SIG-M5 treated with dmso at 0.1 percent for 504 hours (cell line): ENCODE results near the gene SMOC2.

Experiments used
- DNase-seq: peaks from one replicate; lab custom pipeline; 2025; ENCODE audit not compliant: unreplicated experiment; lab: John Stamatoyannopoulos, UW

The SMOC2 gene

GRCh38 chr6:168440520-168441433 is at the start of gene SMOC2:
Gene SMOC2, plus strand, starts transcription at chr6:168441184. Its CDS starts 187 bp downstream, at chr6:168441371.
- DNase-seq = no peak

DNA sequence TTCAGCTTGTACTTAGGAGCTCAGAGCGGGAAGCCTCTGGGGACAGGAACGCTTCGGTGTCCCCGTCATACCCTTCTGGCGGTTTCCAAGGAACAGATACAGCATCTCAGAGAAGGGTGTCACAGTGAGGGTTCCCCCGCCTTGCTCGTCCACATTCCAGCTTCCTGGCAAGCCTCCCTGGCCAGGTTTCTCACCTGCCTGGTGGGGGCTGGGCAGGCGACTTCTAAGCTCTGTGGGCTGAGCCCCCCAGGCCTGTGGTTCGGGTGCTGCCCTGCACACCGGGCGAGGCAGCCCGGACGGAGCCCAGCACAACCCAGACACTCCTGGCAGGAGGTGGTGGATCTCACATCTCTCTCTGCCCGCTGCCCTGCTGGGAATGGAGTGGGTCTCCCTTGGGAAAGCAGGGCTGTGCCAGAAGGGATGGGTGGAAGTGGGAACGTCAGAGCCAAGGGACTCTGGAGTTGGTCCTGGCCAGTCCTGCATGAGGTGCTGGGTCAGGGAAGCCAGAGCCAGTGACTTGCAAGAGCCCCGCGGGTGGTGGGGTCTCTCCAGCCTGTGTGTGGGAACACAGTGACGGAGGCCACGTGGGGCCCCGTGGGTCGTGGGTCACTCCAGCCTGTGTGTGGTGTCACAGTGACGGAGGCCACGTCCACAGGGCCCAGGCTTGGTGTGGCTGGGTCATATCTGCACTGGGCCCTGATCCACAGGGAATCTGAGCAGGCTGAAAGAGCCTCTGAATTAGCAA is 47.7 kb upstream of the SMOC2 start:
- no peak for DNase-seq

- no peak for DNase-seq
These were observed 46.4 kb upstream of the SMOC2 start for GRCh38 chr6:168394606-168395005.

DNA sequence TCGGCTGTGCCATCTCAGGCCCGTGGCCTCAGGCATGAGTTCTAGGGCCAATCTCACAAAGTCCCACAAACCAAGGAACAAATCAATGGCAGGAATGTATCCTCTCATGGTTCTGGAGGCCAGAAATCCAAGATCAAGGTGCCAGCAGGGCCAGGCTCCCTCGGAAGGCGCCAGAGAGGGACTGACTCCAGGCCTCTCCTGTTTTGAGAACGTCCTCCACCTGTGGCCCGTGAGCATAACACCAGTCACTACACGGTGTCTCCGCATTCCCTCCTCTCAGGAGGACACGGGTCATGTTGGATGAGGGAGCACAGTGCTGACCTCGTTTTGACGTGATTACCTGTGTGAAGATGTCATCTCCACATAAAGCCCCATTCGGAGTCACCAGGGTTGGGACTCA is 45.0 kb upstream of the SMOC2 start:
- DNase-seq = no peak

GRCh38 chr6:168396561-168396960 is 44.4 kb upstream of the SMOC2 start:
- no peak for DNase-seq

DNA sequence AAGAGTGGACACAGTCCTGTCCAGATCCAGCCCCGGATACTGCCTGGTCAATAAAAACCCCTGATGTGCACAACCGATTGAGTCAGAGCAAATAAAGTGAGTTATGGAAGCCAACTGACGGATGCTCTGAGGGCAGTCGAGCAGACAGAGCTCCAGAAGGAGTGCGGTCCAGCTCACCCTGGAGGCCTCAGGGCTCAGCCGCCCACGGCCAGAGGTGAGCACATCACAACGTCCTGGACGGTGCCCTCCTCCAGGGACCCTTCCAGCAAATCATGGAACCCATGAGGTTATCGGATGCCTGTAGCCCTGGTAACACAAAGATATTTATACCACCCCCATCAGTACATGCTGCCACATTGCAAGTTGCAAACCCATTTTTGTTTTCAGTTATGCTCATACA is 44.0 kb upstream of the SMOC2 start:
- no peak for DNase-seq

DNA sequence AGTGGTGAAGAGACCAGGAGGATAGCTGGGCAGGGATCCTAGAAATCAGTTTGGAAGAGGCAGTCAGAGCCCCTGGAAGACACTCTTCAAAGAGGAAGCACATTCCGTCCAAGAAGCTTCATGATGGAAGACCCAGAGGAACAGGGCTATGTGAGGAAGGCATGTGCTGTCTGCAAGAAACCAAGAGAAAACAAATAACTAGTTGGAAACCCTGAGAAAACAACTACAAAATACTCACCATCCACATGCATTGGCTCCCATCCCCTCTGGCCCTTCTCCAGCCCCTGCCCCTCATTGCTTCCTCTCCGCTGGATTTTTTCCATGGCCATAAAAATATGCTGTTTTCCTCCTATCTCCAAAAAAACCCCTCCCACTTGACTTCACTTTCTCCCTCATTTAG is 40.9 kb upstream of the SMOC2 start:
- no peak for DNase-seq

DNA sequence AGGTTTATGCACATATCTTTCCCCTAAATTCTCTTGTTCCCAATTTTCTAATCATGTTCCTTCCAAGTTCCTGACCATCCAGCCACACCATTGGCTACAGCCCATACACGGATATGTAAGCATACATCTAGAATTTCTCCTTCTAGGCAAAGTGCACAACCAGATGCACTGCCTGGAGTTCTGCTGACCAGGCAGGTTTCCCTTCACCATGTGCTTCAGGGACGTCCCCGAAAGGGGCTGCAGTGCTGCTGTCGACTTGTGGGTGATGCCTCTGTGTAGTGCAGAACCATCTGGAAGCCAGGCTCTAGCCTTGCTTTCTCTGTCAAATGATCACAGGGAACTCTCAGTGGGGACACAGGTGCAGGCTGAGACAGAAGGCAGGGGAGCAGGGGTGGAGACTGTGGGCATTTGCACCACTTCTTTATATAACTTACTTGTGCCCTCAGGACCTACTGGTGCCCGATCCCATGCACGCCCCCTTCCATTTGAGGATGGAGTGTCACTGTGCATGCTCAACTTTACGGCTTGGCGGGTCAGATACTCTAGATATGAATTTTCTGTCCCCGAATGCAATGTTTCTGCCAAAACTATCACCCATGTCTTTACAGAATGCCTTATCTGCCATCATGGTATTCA is 37.5 kb upstream of the SMOC2 start:
- no peak for DNase-seq

- DNase-seq = no peak
These were observed 36.4 kb upstream of the SMOC2 start for GRCh38 chr6:168404560-168404959.

DNA sequence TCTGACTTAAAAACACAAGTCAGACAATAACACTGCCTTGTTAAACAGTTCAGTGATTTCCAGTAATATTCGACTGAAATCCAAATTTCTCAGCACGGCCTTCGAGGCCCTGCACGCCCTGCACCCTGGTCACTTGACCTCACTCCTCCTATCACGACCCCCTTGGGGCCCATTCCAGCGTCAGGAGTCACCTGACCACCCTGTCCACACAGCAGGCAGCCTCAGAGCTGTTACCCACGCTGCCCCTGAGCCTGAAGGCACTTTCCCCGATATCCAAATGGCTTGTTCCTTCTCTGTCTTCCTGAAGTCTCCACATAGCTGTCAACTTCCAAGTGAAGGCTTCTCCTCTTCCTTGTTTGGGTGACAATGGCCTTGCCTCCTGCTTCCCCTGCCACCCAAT is 33.1 kb upstream of the SMOC2 start:
- DNase-seq = no peak

DNA sequence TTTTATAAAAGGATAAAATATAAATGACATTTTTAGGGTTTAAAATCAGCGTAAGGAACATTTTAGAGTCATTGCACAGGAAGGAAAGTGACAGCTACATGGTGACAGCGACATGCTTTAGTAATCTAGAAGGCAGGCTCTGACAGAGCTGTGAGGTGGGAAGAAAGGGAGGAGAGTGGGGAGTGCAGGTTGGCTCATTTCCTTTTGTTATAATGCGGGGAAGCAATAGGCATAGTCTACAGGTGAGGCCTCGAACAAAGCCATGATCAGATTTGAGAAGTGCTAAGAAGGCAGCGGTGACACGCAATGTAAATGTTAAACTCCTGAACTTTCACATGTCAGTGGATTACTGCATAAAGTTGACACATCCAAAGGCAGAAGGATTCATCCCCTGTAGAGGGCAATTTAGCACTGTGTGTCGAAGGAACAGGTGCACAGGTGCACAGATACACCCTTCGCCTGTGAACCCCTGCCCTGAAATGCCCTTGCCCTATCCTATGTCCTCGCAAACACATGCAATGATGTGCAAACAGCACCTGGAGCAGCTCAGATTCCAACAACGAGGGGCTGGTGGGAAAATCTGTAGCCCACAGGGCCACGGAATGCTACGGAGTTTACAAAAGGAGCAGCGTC is 32.4 kb upstream of the SMOC2 start:
- DNase-seq = no peak

DNA sequence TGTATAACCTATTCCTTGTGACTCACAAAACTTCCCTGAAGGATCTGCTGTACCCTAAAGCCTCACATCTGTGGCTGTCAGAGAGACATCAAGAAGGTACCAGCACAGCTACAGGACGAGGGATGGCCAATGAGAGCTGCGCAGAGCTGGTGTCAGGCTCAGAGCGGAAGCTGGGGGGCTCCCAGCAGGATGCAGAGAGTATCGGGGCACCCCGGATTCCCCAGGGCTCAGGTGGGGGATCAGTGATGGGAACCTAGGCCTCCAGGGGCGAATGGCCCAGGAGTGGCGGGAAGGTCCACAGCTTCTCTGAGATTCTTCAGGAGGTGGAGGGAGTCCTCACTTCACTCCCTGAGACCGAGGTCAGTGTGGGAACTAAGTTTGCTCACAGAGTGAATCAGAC is 30.9 kb upstream of the SMOC2 start:
- DNase-seq = no peak

DNA sequence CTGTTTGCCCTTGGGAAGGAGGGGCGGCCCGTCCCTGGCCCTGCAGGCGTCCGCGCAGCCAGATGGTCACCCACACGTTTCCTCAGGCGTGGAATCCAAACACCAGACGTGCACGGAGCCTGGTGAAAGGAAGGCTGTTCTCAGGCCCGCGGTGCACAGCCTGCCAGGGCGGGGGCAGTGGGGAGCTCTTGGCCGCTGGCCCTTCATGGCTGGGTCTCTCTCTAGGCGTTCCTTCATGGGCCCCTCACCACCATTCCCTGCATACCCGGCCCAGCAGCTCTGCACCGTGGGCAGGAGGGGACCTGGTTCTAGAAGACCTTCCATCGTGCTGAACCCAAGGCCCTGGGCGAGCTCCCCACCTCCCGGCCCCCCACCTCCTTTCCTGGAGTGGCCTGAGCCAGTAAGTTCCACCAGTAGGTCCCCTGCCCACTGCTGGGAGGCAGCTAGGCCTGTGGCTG is 30.4 kb upstream of the SMOC2 start:
- no peak for DNase-seq

DNA sequence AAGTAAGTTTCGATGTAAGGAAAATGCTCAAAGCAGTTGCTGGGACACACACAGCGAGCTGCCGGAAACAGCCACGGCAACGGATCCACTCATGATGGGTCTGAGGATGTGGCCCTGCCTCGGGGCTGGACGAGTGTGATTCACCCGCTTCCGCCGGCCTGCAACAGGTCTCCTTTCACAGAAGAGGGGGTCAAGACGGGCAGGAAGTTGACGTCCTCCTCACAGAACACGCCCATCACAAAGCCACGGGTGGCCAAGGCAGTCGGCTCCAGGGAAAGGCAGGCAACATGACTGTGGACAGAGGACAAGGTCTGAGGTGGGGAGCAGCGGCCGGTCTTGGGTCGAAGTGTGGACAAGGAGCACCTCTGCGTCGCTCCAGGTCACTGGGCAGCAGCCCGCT is 29.9 kb upstream of the SMOC2 start:
- DNase-seq = no peak

DNA sequence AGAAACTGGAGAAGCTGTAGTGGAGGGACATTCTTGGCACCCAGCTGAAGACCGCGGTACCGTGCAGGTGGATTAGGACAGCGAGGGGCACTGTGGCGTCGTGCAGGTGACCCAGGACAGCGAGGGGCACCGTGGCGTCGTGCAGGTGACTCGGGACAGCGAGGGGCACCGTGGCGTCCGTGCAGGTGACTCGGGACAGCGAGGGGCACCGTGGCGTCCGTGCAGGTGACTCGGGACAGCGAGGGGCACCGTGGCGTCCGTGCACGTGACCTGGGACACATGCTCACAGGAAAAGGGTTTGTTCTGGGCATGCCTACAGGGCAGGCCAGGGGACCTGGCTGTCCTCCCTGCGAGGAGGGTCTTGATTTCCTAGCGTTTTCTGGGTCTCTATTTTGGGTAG is 29.2 kb upstream of the SMOC2 start:
- no peak for DNase-seq

DNA sequence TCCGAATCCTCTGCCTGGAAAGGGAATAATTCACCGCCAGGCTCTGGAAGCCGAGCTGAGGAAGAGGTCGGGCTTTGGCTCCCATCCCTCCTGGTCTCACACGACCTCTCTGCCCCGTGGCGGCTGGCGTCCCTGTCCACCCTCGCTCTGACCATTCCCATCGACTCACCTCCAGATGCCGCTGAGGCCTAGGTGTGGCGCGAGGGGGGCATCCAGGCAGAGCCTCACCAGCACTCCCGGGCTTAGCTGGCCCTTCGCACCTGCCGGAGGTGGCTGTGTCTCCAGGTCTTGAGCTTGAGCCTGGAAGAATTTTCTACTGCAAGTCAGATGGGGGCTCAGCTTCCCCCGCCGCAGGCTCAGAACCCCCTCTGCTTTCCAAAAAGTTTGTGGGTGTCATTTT is 28.5 kb upstream of the SMOC2 start:
- DNase-seq = no peak

DNA sequence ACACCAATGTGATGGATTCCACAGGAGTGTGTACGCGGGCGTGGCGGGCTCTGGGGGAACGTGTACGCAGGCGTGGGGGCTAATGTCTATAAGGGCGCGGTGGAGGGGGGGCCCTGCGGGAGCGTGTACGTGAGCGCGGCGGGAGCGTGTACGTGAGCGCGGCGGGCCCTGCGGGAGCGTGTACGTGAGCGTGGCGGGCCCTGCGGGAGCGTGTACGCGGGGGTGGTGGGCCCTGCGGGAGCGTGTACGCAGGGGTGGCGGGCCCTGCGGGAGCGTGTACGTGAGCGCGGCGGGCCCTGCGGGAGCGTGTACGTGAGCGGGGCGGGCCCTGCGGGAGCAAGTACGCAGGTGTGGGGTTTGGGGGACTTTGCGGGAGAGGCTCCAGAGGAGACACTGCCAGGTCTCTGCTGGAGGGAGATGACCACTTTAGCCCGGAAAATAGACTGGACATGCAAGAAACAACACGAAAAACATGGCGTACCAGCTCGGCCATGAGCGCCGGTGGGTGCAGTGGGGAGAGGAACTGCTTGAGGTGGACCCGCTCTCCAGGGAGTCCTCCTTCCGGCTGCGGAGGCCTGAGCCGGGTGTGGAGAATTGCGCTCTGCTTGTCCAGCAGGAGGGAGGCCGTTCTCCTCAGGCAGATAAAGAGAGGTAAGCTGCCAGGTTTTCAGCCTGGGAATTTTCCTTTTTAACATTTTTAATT is 27.8 kb upstream of the SMOC2 start:
- no peak for DNase-seq

DNA sequence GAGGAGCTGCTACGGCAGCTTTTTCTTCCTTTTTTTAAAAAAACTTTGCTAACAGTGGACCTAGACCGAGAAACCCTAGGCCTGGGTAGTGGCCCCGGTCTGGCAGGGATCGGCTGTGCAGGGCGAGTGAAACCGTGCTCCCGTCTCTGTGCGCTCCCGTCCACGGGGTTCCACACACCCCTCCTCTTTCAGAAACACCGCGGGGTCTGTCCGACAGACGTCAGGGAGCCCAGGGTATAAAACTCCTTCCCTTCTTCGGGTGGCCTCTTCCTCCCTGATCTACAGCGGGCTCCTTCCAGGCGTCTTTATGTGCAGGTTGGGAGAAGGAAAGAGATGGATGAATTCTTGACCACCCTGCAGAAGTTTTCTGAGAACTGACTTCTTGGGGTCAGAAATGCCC is 27.1 kb upstream of the SMOC2 start:
- DNase-seq = no peak

- no peak for DNase-seq
These were observed 26.5 kb upstream of the SMOC2 start for GRCh38 chr6:168414336-168415097.
